IMR-90 (cell line): Measurements from ENCODE around the gene SLC6A3. TPM values are rescaled to one million over a fixed set of nuclear protein-coding genes. Genes with fewer than 3 reads are reported as not detected.

ENCODE experiments used
- ATAC-seq: fragments of 200-7000 bp; cut with Tn5 transposase; 2 replicates; pipeline ENCODE4 v1.9.1; 2020; ENCODE audit warnings: low read depth, mild to moderate bottlenecking, moderate library complexity
- BruUV-seq: library from RNA; stranded (reverse); fragments of 400-500 nt; replicated peaks from 2 replicates; lab custom pipeline; 2021; lab: Mats Ljungman, UMichigan
- CTCF ChIA-PET: fragments of 300-600 bp; formaldehyde crosslinking; extraction: SDS; loops from one replicate; lab custom pipeline; 2021; ENCODE audit warnings: antibody characterized with exemption; lab: Yijun Ruan, JAX
- POLR2A ChIA-PET: fragments of 300-600 bp; sonication (Branson Sonifier 250); formaldehyde crosslinking; loops from one replicate; lab custom pipeline; 2022; ENCODE audit warnings: antibody characterized with exemption; ENCODE audit not compliant: unreplicated experiment; lab: Charles Lee
- DNase-seq: peaks from one replicate; pipeline ENCODE4 v3.0.0; 2013
- H2AFZ ChIP-seq: replicated peaks from 2 replicates; pipeline ENCODE3; 2013; ENCODE audit warnings: low read length, mild to moderate bottlenecking; ENCODE audit not compliant: poor library complexity
- H2AK5ac ChIP-seq: 2 replicates; pipeline ENCODE4 v1.6.1; 2013; ENCODE audit warnings: low read depth, low read length, inconsistent platforms
- H2AK9ac ChIP-seq: replicated peaks from 2 replicates; pipeline ENCODE3; 2013; ENCODE audit warnings: mild to moderate bottlenecking, low read depth, low read length, moderate library complexity; ENCODE audit not compliant: poor library complexity
- H2BK120ac ChIP-seq: 2 replicates; pipeline ENCODE4 v1.6.1; 2013; ENCODE audit warnings: low read depth, low read length, inconsistent platforms
- H2BK15ac ChIP-seq: 3 replicates; pipeline ENCODE4 v1.6.1; 2013; ENCODE audit warnings: low read depth, low read length, inconsistent platforms
- H2BK20ac ChIP-seq: 2 replicates; pipeline ENCODE4 v1.6.1; 2013; ENCODE audit warnings: low read depth, mild to moderate bottlenecking, inconsistent platforms, low read length, moderate library complexity
- H2BK5ac ChIP-seq: 2 replicates; pipeline ENCODE4 v1.6.1; 2013; ENCODE audit warnings: mild to moderate bottlenecking, low read depth, low read length, inconsistent platforms; ENCODE audit not compliant: poor library complexity, severe bottlenecking
- H3K14ac ChIP-seq: replicated peaks from 2 replicates; pipeline ENCODE4 v1.6.1; 2013; ENCODE audit warnings: low read depth, low read length, inconsistent platforms
- H3K18ac ChIP-seq: 2 replicates; pipeline ENCODE4 v1.6.1; 2013; ENCODE audit warnings: low read depth, low read length, control low read depth
- H3K23ac ChIP-seq: 2 replicates; pipeline ENCODE4 v1.6.1; 2013; ENCODE audit warnings: low read depth, low read length, inconsistent platforms
- H3K27ac ChIP-seq: 2 replicates; pipeline ENCODE4 v1.5.1; 2013; ENCODE audit warnings: mild to moderate bottlenecking, control low read depth, low read length; ENCODE audit not compliant: insufficient read depth
- H3K27me3 ChIP-seq: 2 replicates; pipeline ENCODE4 v1.6.1; 2013; ENCODE audit warnings: low read length; ENCODE audit not compliant: control insufficient read depth, insufficient read depth
- H3K36me3 ChIP-seq: 2 replicates; pipeline ENCODE4 v1.6.1; 2013; ENCODE audit warnings: low read length, mixed read lengths; ENCODE audit not compliant: control insufficient read depth, insufficient read depth
- H3K4ac ChIP-seq: 2 replicates; pipeline ENCODE4 v1.6.1; 2013; ENCODE audit warnings: low read depth, low read length, inconsistent platforms
- H3K4me1 ChIP-seq: 2 replicates; pipeline ENCODE4 v1.6.1; 2013; ENCODE audit warnings: low read length, mixed read lengths; ENCODE audit not compliant: control insufficient read depth, insufficient read depth
- H3K4me2 ChIP-seq: 2 replicates; pipeline ENCODE4 v1.6.1; 2013; ENCODE audit warnings: low read depth, mild to moderate bottlenecking, control low read depth, low read length, moderate library complexity
- H3K4me3 ChIP-seq: 2 replicates; pipeline ENCODE4 v1.5.1; 2013; ENCODE audit warnings: low read depth, mild to moderate bottlenecking, control low read depth, low read length, moderate library complexity; ENCODE audit not compliant: insufficient read depth
- H3K56ac ChIP-seq: 2 replicates; pipeline ENCODE4 v1.6.1; 2013; ENCODE audit warnings: low read length, inconsistent platforms; ENCODE audit not compliant: insufficient read depth; ENCODE audit errors: extremely low read depth
- H3K79me1 ChIP-seq, 2 experiments: 2 replicates each; pipeline ENCODE4 v1.6.1; 2013; ENCODE audit warnings: low read length in 2 of 2, inconsistent platforms in 1 of 2, low read depth in 1 of 2
- H3K9ac ChIP-seq: 2 replicates; pipeline ENCODE4 v1.6.1; 2013; ENCODE audit warnings: low read depth, low read length, control low read depth
- H3K9me1 ChIP-seq: 2 replicates; pipeline ENCODE4 v1.6.1; 2013; ENCODE audit warnings: low read length, inconsistent platforms; ENCODE audit not compliant: insufficient read depth
- H3K9me3 ChIP-seq: 2 replicates; pipeline ENCODE4 v1.6.1; 2013; ENCODE audit warnings: low read length; ENCODE audit not compliant: control insufficient read depth, insufficient read depth
- H4K20me1 ChIP-seq: 2 replicates; pipeline ENCODE4 v1.6.1; 2013; ENCODE audit warnings: low read length, inconsistent platforms; ENCODE audit not compliant: insufficient read depth
- H4K5ac ChIP-seq: 2 replicates; pipeline ENCODE4 v1.6.1; 2013; ENCODE audit warnings: mild to moderate bottlenecking, low read depth, low read length, control low read depth
- H4K8ac ChIP-seq, 2 experiments: 2 replicates each; pipeline ENCODE4 v1.6.1; 2013; ENCODE audit warnings: low read depth in 2 of 2, low read length in 2 of 2, control low read depth in 1 of 2, inconsistent platforms in 1 of 2
- H4K91ac ChIP-seq: 2 replicates; pipeline ENCODE4 v1.6.1; 2013; ENCODE audit warnings: low read depth, low read length, inconsistent platforms; ENCODE audit not compliant: insufficient read depth
- BHLHE40 ChIP-seq: fragments of 150-350 bp; IDR thresholded peaks from 2 replicates; pipeline ENCODE4 v1.6.1; 2016; ENCODE audit warnings: mild to moderate bottlenecking, low read depth, low read length
- CEBPB ChIP-seq: IDR thresholded peaks from 2 replicates; pipeline ENCODE4 v1.6.1; 2012; ENCODE audit warnings: low read depth, low read length, improper control_type of control experiment
- CHD1 ChIP-seq: IDR thresholded peaks from 2 replicates; pipeline ENCODE4 v1.6.1; 2012; ENCODE audit warnings: low read depth, low read length, improper control_type of control experiment
- ELK1 ChIP-seq: fragments of 150-350 bp; IDR thresholded peaks from 2 replicates; pipeline ENCODE4 v1.6.1; 2016; ENCODE audit warnings: low read depth, mild to moderate bottlenecking, low read length, moderate library complexity, borderline replicate concordance
- FOS ChIP-seq: fragments of 150-350 bp; IDR thresholded peaks from 2 replicates; pipeline ENCODE4 v1.6.1; 2016; ENCODE audit warnings: low read depth, low read length
- MAFK ChIP-seq: IDR thresholded peaks from 2 replicates; pipeline ENCODE4 v1.6.1; 2012; ENCODE audit warnings: low read depth, low read length, improper control_type of control experiment
- MAZ ChIP-seq: IDR thresholded peaks from 2 replicates; pipeline ENCODE4 v1.6.1; 2012; ENCODE audit warnings: low read depth, mild to moderate bottlenecking, low read length, improper control_type of control experiment, moderate library complexity, borderline replicate concordance
- MXI1 ChIP-seq: IDR thresholded peaks from 2 replicates; pipeline ENCODE4 v1.6.1; 2012; ENCODE audit warnings: low read depth, mild to moderate bottlenecking, low read length, moderate library complexity, borderline replicate concordance
- NFE2L2 ChIP-seq: fragments of 150-350 bp; IDR thresholded peaks from 2 replicates; pipeline ENCODE4 v1.6.1; 2016; ENCODE audit warnings: low read depth, mild to moderate bottlenecking, low read length
- POLR2A ChIP-seq: IDR thresholded peaks from 2 replicates; pipeline ENCODE4 v1.6.1; 2012; ENCODE audit warnings: mild to moderate bottlenecking, low read depth, low read length
- RAD21 ChIP-seq: IDR thresholded peaks from 2 replicates; pipeline ENCODE4 v1.6.1; 2012; ENCODE audit warnings: low read length, improper control_type of control experiment
- RCOR1 ChIP-seq: IDR thresholded peaks from 2 replicates; pipeline ENCODE4 v1.6.1; 2012; ENCODE audit warnings: mild to moderate bottlenecking, low read length, improper control_type of control experiment; ENCODE audit not compliant: insufficient replicate concordance
- RFX5 ChIP-seq: IDR thresholded peaks from 2 replicates; pipeline ENCODE4 v1.8.0; 2012; ENCODE audit warnings: low read depth, mild to moderate bottlenecking, low read length, moderate library complexity
- SMC3 ChIP-seq: fragments of 150-350 bp; IDR thresholded peaks from 2 replicates; pipeline ENCODE4 v1.6.1; 2016; ENCODE audit warnings: low read depth, mild to moderate bottlenecking, antibody characterized with exemption, low read length, moderate library complexity
- WGBS, 2 experiments: methylation state at CpG; one replicate each; pipeline versions ENCODE4 v1.1.5 to v1.1.7; 2013; ENCODE audit warnings: missing lambda C conversion rate in 2 of 2; ENCODE audit not compliant: insufficient read length in 1 of 2; ENCODE audit errors: extremely low coverage in 2 of 2; 5-methylcytosine and 5-hydroxymethylcytosine counted together
- dilution Hi-C: fragments of 300-500 bp; cut with HindIII; formaldehyde crosslinking; loops from one replicate; pipeline ENCODE4 v1.14.3; 2018; ENCODE audit warnings: low sequenced_read_pairs; ENCODE audit not compliant: unreplicated experiment
- in situ Hi-C: fragments of 300-500 bp; cut with MboI; formaldehyde crosslinking; loops from 3 replicates; pipeline ENCODE4 v1.14.3; 2019; ENCODE audit warnings: low sequenced_read_pairs, inconsistent platforms, mixed read lengths
- intact Hi-C: fragments of 100-400 bp; cut with micrococcal nuclease; formaldehyde crosslinking; loops from 2 replicates; pipeline ENCODE4 v1.10.0; 2022
- polyA plus RNA-seq, 3 experiments: library from polyadenylated mRNA; depleted of rRNA; stranded (reverse); fragments of >200 nt; gene quantifications; 2 replicates each; pipeline ENCODE4 v1.2.3, GENCODE V29; 2012; ENCODE audit warnings: low replicate concordance in 1 of 3
- total RNA-seq: library from RNA; depleted of rRNA; stranded (reverse); fragments of >200 nt; gene quantifications from 2 replicates; pipeline ENCODE4 v1.2.3, GENCODE V29; 2012
- TF ChIP-seq, protein P1 (sequence below): fragments of 150-350 bp; IDR thresholded peaks from 2 replicates; pipeline ENCODE4 v1.6.1; 2017; ENCODE audit warnings: mild to moderate bottlenecking, antibody characterized with exemption, low read length, low read depth
- TF ChIP-seq, protein P2 (sequence below): conservative IDR thresholded peaks from 2 replicates; pipeline ENCODE4 v1.5.1; 2012; ENCODE audit warnings: mild to moderate bottlenecking, low read depth, low read length, improper control_type of control experiment

SLC6A3 gene
- total and polyA plus RNA-seq, 2 of the 4 experiments (the other 2 are of a cell fraction) = not detected

GRCh38 chr5:1416856-1417469 is 28.3 kb downstream of the SLC6A3 start:
- CTCF ChIA-PET = no interaction called here
- TF ChIP-seq BHLHE40 = no peak
- no peak for TF ChIP-seq SMC3
- TF ChIP-seq, protein P1, sequence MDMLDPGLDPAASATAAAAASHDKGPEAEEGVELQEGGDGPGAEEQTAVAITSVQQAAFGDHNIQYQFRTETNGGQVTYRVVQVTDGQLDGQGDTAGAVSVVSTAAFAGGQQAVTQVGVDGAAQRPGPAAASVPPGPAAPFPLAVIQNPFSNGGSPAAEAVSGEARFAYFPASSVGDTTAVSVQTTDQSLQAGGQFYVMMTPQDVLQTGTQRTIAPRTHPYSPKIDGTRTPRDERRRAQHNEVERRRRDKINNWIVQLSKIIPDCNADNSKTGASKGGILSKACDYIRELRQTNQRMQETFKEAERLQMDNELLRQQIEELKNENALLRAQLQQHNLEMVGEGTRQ = no peak
- TF ChIP-seq MAZ = no peak
- no peak for TF ChIP-seq CHD1
- no peak for TF ChIP-seq RAD21
- TF ChIP-seq, protein P2, sequence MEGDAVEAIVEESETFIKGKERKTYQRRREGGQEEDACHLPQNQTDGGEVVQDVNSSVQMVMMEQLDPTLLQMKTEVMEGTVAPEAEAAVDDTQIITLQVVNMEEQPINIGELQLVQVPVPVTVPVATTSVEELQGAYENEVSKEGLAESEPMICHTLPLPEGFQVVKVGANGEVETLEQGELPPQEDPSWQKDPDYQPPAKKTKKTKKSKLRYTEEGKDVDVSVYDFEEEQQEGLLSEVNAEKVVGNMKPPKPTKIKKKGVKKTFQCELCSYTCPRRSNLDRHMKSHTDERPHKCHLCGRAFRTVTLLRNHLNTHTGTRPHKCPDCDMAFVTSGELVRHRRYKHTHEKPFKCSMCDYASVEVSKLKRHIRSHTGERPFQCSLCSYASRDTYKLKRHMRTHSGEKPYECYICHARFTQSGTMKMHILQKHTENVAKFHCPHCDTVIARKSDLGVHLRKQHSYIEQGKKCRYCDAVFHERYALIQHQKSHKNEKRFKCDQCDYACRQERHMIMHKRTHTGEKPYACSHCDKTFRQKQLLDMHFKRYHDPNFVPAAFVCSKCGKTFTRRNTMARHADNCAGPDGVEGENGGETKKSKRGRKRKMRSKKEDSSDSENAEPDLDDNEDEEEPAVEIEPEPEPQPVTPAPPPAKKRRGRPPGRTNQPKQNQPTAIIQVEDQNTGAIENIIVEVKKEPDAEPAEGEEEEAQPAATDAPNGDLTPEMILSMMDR = no peak
- no peak for TF ChIP-seq FOS
- no peak for TF ChIP-seq CEBPB
- TF ChIP-seq MXI1 = no peak
- TF ChIP-seq NFE2L2 = no peak
- TF ChIP-seq RCOR1 = no peak
- no peak for TF ChIP-seq MAFK
- no peak for TF ChIP-seq ELK1
- TF ChIP-seq POLR2A = no peak
- no peak for TF ChIP-seq RFX5
- dilution Hi-C loops = no loop called here

More at GRCh38 chr5:1416856-1417469, 28.3 kb downstream of the SLC6A3 start:
- H4K5ac ChIP-seq = no peak overlapping the region
- no peak overlapping the region for H3K9ac ChIP-seq
- H3K27ac ChIP-seq = no peak overlapping the region
- BruUV-seq = no TSS peak
- H4K20me1 ChIP-seq = no peaks in the 10 kb centered on the region
- H2AK5ac ChIP-seq = no peak overlapping the region
- ATAC-seq = no peak
- no peaks in the 10 kb centered on the region for H3K36me3 ChIP-seq
- in situ Hi-C loops (no loop called here), intact Hi-C loops (no loop called here)
- no peak for DNase-seq
- H2BK5ac ChIP-seq = no peak overlapping the region
- H3K4me3 ChIP-seq = no peak overlapping the region
- H3K56ac ChIP-seq = no peak overlapping the region
- no peaks in the 10 kb centered on the region for H3K4me1 ChIP-seq
- H3K9me3 ChIP-seq = no peaks in the 10 kb centered on the region; the same call in 1 of the 2 replicates
- H2AK9ac ChIP-seq = no peak overlapping the region
- H2AFZ ChIP-seq = no peak overlapping the region
- H3K9me1 ChIP-seq = no peaks in the 10 kb centered on the region
- POLR2A ChIA-PET = no interaction called here
- H4K91ac ChIP-seq = no peak overlapping the region
- 100% methylated on average over 2 of the region's 12 CpGs; no CpG with 5 or more reads in 1 of the 2 experiments for WGBS, 2 experiments
- no peak overlapping the region for H2BK15ac ChIP-seq
- no peaks in the 10 kb centered on the region for H3K79me1 ChIP-seq
- no peak overlapping the region for H3K14ac ChIP-seq
- no peak overlapping the region for H2BK20ac ChIP-seq
- no peak overlapping the region for H2BK120ac ChIP-seq
- H3K18ac ChIP-seq = no peak overlapping the region
- no peak overlapping the region for H4K8ac ChIP-seq
- H3K4ac ChIP-seq = no peak overlapping the region
- H3K4me2 ChIP-seq = no peak overlapping the region
- H3K23ac ChIP-seq = no peak overlapping the region
- H3K27me3 ChIP-seq = peaks cover 12% of the 10 kb centered on the region; the same call in 1 of the 2 replicates
